Mesendoderm (in vitro differentiated cells): ENCODE measurements around the gene TTC34.

Experiments
- DNase-seq: peaks from one replicate; pipeline ENCODE4 v3.0.0; 2013
- H2AK5ac ChIP-seq: 2 replicates; pipeline ENCODE4 v1.6.1; 2013; ENCODE audit warnings: low read length, inconsistent platforms
- H2BK120ac ChIP-seq: 2 replicates; pipeline ENCODE4 v1.6.1; 2013; ENCODE audit warnings: low read depth, mild to moderate bottlenecking, low read length, moderate library complexity, mixed read lengths
- H2BK15ac ChIP-seq: replicated peaks from 2 replicates; pipeline ENCODE4 v1.6.1; 2013; ENCODE audit warnings: low read depth, mild to moderate bottlenecking, moderate library complexity
- H2BK5ac ChIP-seq: 2 replicates; pipeline ENCODE4 v1.6.1; 2013; ENCODE audit warnings: low read length, inconsistent platforms
- H3K18ac ChIP-seq: 2 replicates; pipeline ENCODE4 v1.6.1; 2013; ENCODE audit warnings: mild to moderate bottlenecking, low read length, mixed read lengths
- H3K23ac ChIP-seq: one replicate; pipeline ENCODE4 v1.6.1; 2013; ENCODE audit warnings: low read length
- H3K27ac ChIP-seq: 2 replicates; pipeline ENCODE4 v1.5.1; 2013; ENCODE audit warnings: low read depth, mild to moderate bottlenecking, inconsistent platforms, low read length, moderate library complexity
- H3K27me3 ChIP-seq: 2 replicates; pipeline ENCODE4 v1.6.1; 2013; ENCODE audit warnings: low read length, control low read depth, mild to moderate bottlenecking, inconsistent platforms; ENCODE audit not compliant: insufficient read depth, poor library complexity
- H3K36me3 ChIP-seq: 2 replicates; pipeline ENCODE4 v1.6.1; 2013; ENCODE audit warnings: low read length, inconsistent platforms; ENCODE audit not compliant: control insufficient read depth, insufficient read depth
- H3K4ac ChIP-seq: one replicate; pipeline ENCODE4 v1.6.1; 2013; ENCODE audit warnings: low read depth, mild to moderate bottlenecking, low read length, moderate library complexity
- H3K4me1 ChIP-seq: 2 replicates; pipeline ENCODE4 v1.6.1; 2013; ENCODE audit warnings: low read depth, low read length, inconsistent platforms; ENCODE audit not compliant: control insufficient read depth
- H3K4me2 ChIP-seq: 2 replicates; pipeline ENCODE4 v1.6.1; 2013; ENCODE audit warnings: low read length
- H3K4me3 ChIP-seq: 2 replicates; pipeline ENCODE4 v1.5.1; 2013; ENCODE audit warnings: mild to moderate bottlenecking, low read length
- H3K56ac ChIP-seq: one replicate; pipeline ENCODE4 v1.6.1; 2013; ENCODE audit warnings: low read length
- H3K79me1 ChIP-seq: 2 replicates; pipeline ENCODE4 v1.6.1; 2013; ENCODE audit warnings: low read length, inconsistent platforms
- H3K79me2 ChIP-seq: 2 replicates; pipeline ENCODE4 v1.6.1; 2013; ENCODE audit warnings: mild to moderate bottlenecking, low read length; ENCODE audit not compliant: control insufficient read depth, insufficient read depth
- H3K9ac ChIP-seq: 2 replicates; pipeline ENCODE4 v1.6.1; 2013; ENCODE audit warnings: low read length, inconsistent platforms
- H4K5ac ChIP-seq: one replicate; pipeline ENCODE4 v1.6.1; 2013; ENCODE audit warnings: low read length
- H4K8ac ChIP-seq: one replicate; pipeline ENCODE4 v1.6.1; 2013; ENCODE audit warnings: low read depth, mild to moderate bottlenecking, control low read depth, low read length, moderate library complexity
- WGBS: extraction: QIAGEN DNeasy Blood & Tissue Kit; methylation state at CpG from one replicate; pipeline ENCODE4 v1.1.7; 2013; ENCODE audit warnings: low lambda C conversion rate, missing lambda C conversion rate; ENCODE audit not compliant: insufficient coverage; ENCODE audit errors: extremely low coverage; 5-methylcytosine and 5-hydroxymethylcytosine counted together

The TTC34 gene

DNA sequence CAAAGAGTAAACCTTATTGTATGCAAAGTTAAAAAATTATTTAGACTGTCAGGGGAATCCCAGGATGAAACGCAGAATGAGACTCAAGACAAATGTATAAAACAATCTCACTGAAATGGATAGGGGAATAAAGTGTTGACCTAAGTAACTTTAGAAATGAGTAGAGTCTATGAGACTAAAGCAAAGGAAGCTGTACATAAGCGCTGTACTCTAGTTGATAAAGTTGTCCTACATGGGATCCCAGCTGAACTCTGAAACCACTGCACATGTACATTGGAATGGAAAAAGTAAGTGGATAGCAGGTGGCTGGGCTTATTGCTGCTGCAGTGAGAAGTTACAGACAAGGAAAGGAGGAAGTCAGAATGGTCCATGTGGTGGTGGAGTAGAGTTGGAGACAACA is 187.3 kb downstream of the TTC34 start:
- Histone ChIP-seq H4K5ac (no peak overlapping the region), H3K18ac (no peak overlapping the region), H3K79me1 (no peaks in the 10 kb centered on the region), H2BK15ac (no peak overlapping the region), H3K79me2 (no peaks in the 10 kb centered on the region), H3K4me3 (no peak overlapping the region), H3K56ac (no peak overlapping the region), H3K4ac (no peak overlapping the region), H3K36me3 (no peaks in the 10 kb centered on the region), H4K8ac (no peak overlapping the region), H3K4me2 (no peak overlapping the region), H2AK5ac (no peak overlapping the region), H2BK5ac (no peak overlapping the region), H3K23ac (no peak overlapping the region), H3K4me1 (no peaks in the 10 kb centered on the region), H2BK120ac (no peak overlapping the region), H3K9ac (no peak overlapping the region), H3K27me3 (no peaks in the 10 kb centered on the region), H3K27ac (no peak overlapping the region)
- no peak for DNase-seq
- WGBS: no CpG with 5 or more reads among the region's 2 CpGs

DNA sequence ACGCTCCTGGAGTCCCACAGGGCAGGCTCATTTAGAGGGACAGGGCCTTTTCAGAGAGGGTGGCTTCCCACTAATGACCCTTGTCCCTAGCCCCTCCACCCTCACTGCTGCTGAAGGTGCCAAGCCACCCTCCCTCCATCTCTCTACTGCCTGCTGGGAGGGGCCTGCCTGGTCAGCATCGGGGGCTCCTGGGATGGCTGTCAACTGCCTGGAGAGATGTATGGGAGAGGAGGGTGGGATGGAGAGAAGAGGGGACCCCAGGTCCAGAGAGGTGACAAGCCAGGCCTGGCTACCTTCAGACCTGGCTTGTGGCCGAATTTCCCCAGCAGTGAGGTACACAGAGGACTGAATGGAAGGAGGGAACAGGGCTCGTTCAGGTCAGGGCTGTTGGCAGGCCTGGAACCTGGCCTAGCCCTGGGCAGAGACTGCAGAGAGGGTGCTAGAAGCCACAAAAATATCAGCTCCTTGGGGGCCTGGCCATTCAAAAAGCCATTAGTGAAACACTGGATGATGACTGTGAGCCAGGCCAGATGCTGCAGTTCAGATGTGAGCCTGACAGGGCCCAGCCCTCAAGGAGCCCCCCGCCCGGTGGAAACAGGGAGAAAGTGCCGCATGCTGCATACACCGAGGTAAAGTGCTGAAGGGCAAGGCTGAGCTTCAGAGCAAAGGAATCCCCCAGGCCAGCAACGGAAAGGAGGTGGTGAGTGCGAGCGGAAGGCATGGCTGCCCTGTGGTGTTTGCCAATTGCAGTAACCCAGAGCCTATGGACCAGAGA is 188.7 kb downstream of the TTC34 start:
- Histone ChIP-seq H2BK15ac (no peak overlapping the region), H3K9ac (no peak overlapping the region), H3K4ac (no peak overlapping the region), H3K56ac (no peak overlapping the region), H3K79me2 (no peaks in the 10 kb centered on the region), H3K36me3 (no peaks in the 10 kb centered on the region), H3K4me3 (no peak overlapping the region), H3K27me3 (no peaks in the 10 kb centered on the region), H3K4me2 (no peak overlapping the region), H3K79me1 (no peaks in the 10 kb centered on the region), H3K27ac (no peak overlapping the region), H4K5ac (no peak overlapping the region), H2AK5ac (no peak overlapping the region), H3K4me1 (no peaks in the 10 kb centered on the region), H4K8ac (no peak overlapping the region), H2BK120ac (no peak overlapping the region), H2BK5ac (no peak overlapping the region), H3K23ac (no peak overlapping the region), H3K18ac (no peak overlapping the region)
- no peak for DNase-seq
- WGBS: no CpG with 5 or more reads among the region's 11 CpGs

DNA sequence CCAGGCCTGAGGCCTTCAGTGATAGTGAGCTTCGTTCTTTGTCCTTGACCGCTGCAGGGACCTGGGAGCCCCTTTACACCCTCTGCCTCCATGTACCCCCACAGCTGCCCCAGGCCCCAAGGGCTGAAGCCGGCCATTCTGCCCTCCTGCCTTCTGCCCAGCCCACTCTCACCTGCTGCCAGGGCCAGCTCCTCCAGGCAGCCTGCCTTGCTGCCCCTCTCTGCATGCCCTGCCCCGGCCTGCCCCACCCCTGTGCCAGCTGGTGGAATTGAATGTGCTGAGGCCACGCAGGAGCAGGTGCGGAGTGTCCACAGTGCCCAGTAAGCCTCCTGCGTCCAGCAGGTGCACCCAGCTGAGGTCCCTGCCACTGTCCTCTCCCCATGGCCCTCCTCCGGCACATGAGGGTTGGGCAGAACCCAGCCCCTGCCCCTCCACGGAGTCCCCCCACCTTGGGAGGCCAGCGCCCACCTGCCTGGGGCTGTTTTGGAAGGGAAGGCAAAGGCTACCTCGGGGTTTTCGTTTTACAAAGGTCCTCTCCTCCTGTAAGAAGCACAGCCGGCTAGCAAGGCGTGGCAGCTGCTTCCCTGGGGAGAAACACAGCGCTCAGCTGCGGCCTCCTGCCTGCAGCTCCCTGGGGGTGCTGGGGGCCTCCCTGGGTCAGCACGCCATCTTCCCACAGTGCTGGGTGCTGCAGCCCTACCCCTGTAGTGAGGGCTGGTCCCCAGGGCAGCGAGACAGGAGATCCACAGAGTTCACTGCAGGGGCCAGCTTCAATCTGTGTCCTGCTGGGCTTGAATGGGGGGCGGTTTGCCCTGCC is 189.7 kb downstream of the TTC34 start:
- no CpG with 5 or more reads among the region's 19 CpGs for WGBS

DNA sequence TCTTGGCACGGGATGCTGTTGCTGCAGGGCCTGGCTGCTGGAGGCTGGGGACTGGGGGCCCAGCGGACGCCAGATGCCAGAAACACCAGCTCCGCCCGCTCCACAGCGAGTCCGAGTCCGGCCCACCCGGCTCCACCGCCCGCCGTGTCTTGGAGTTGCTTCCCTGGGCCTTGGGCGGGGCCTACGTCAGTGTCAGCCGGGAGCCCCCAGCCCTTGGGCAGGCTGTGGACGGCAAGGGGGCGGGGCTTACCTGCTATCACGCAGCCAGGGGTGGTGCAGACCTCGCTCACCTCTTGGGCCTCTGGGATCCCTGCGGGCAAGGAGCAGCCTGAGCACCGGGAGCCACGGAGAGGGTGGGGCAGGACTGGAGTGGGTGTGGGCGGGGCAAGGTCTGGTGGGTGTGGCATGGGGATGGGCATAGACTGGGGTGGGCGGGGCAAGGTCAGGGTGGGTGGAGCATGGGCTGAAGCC is 190.4 kb downstream of the TTC34 start:
- Histone ChIP-seq H2BK120ac (no peak overlapping the region), H3K4me1 (no peaks in the 10 kb centered on the region), H3K18ac (no peak overlapping the region), H3K79me1 (no peaks in the 10 kb centered on the region), H3K27ac (no peak overlapping the region), H4K8ac (no peak overlapping the region), H3K4me2 (no peak overlapping the region), H3K79me2 (no peaks in the 10 kb centered on the region), H3K9ac (no peak overlapping the region), H2BK15ac (no peak overlapping the region), H3K4me3 (no peak overlapping the region), H3K23ac (no peak overlapping the region), H3K56ac (peak overlapping the region; percentile 34), H3K4ac (no peak overlapping the region), H4K5ac (no peak overlapping the region), H2AK5ac (no peak overlapping the region), H3K27me3 (no peaks in the 10 kb centered on the region), H2BK5ac (no peak overlapping the region), H3K36me3 (no peaks in the 10 kb centered on the region)
- DNase-seq: peak; percentile 73
- no CpG with 5 or more reads among the region's 24 CpGs for WGBS

More for the DNA sequence above, 189.7 kb downstream of the TTC34 start:
- H3K4me3 ChIP-seq: no peak overlapping the region
- no peak overlapping the region for H3K18ac ChIP-seq
- H3K79me2 ChIP-seq: no peaks in the 10 kb centered on the region
- no peak overlapping the region for H3K27ac ChIP-seq
- no peak overlapping the region for H2AK5ac ChIP-seq
- no peak overlapping the region for H4K8ac ChIP-seq
- no peaks in the 10 kb centered on the region for H3K79me1 ChIP-seq
- H3K9ac ChIP-seq: no peak overlapping the region
- no peaks in the 10 kb centered on the region for H3K27me3 ChIP-seq
- H3K36me3 ChIP-seq: no peaks in the 10 kb centered on the region
- no peak for DNase-seq
- no peak overlapping the region for H2BK5ac ChIP-seq
- no peaks in the 10 kb centered on the region for H3K4me1 ChIP-seq
- H3K4ac ChIP-seq: no peak overlapping the region
- H4K5ac ChIP-seq: no peak overlapping the region
- H3K4me2 ChIP-seq: no peak overlapping the region
- H2BK15ac ChIP-seq: no peak overlapping the region
- no peak overlapping the region for H2BK120ac ChIP-seq
- H3K56ac ChIP-seq: no peak overlapping the region
- no peak overlapping the region for H3K23ac ChIP-seq

DNA sequence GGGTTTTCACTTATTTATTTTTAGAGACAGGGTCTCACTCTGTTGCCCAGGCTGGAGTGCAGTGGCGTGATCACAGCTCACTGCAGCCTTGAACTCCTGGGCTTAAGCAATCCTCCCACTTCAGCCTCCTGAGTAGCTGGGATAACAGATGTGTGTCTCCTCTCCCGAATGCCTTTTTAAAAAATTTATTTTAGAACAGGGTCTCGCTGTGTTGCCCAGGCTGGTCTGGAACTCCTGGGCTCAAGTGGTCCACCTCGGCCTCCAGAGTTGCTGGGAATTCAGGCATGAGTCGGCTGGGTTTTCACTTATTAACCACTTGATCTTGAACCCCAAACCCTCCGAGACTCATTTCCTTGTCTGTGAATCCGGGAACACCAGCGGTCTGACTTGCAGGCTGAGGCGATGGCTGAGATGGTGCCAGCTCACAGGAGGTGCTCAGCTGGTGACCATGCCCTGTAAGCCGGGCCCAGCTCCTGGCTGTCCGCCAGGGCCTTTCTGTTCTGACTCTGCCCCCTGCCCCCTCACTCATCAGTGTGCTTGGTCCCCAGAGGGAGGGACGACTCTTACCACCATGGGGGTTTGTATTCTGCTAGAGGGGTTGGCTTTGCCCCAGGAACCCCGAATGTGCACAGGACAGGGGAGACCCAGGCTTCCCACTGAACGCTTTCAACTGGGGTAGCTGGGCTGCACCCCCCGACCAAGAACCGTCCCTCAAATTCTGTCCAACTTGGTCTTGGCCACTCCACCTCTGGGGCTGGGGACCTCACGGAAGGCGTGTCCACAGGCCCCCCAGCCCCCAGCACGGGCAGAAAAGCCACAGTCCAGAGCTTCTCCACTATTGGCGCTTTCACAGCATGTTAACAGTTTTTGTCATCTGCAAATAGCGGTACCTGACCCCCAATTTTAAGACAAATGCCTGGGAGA is 191.2 kb downstream of the TTC34 start:
- H3K56ac ChIP-seq: no peak overlapping the region
- no peaks in the 10 kb centered on the region for H3K79me1 ChIP-seq
- H3K4me1 ChIP-seq: no peaks in the 10 kb centered on the region
- DNase-seq: no peak
- H3K9ac ChIP-seq: no peak overlapping the region
- H3K36me3 ChIP-seq: no peaks in the 10 kb centered on the region
- no peak overlapping the region for H3K23ac ChIP-seq
- no peak overlapping the region for H2BK15ac ChIP-seq
- no peak overlapping the region for H3K27ac ChIP-seq
- no peak overlapping the region for H3K4me2 ChIP-seq
- no peak overlapping the region for H2BK120ac ChIP-seq
- H4K8ac ChIP-seq: no peak overlapping the region
- H2BK5ac ChIP-seq: no peak overlapping the region
- WGBS: no CpG with 5 or more reads among the region's 21 CpGs
- H2AK5ac ChIP-seq: no peak overlapping the region
- H4K5ac ChIP-seq: no peak overlapping the region
- no peak overlapping the region for H3K4ac ChIP-seq
- no peaks in the 10 kb centered on the region for H3K27me3 ChIP-seq
- no peak overlapping the region for H3K4me3 ChIP-seq
- no peak overlapping the region for H3K18ac ChIP-seq
- H3K79me2 ChIP-seq: no peaks in the 10 kb centered on the region
